Effector memory CD4-positive, alpha-beta T cell (primary cell): ENCODE data around the gene SERPIND1.
"Not testable (repeated sequence)": the region's sequence is repeated elsewhere in the genome, so short reads cannot be mapped to it uniquely, and the experiment has no call there.

ENCODE experiments used
- DNase-seq, 3 donors: peaks; one replicate each; pipeline ENCODE4 v3.0.0-alpha.2; 2020
- H3K27ac ChIP-seq: 2 replicates; pipeline ENCODE4 v1.7.0; 2013; ENCODE audit warnings: mild to moderate bottlenecking, low read length, moderate library complexity; ENCODE audit not compliant: insufficient read depth, poor library complexity, severe bottlenecking
- H3K27me3 ChIP-seq: replicated peaks from 2 replicates; pipeline ENCODE4 v1.7.0; 2013; ENCODE audit warnings: mild to moderate bottlenecking, low read length; ENCODE audit not compliant: insufficient read depth, control insufficient read depth, poor library complexity, severe bottlenecking
- H3K36me3 ChIP-seq: 2 replicates; pipeline ENCODE4 v1.7.0; 2013; ENCODE audit warnings: mild to moderate bottlenecking, low read length, moderate library complexity; ENCODE audit not compliant: control insufficient read depth, insufficient read depth
- H3K4me1 ChIP-seq: 2 replicates; pipeline ENCODE4 v1.7.0; 2013; ENCODE audit warnings: low read length, mild to moderate bottlenecking; ENCODE audit not compliant: control insufficient read depth, insufficient read depth, poor library complexity, severe bottlenecking
- H3K4me3 ChIP-seq: 2 replicates; pipeline ENCODE4 v1.7.0; 2013; ENCODE audit warnings: low read length, low read depth, mild to moderate bottlenecking; ENCODE audit not compliant: insufficient read depth, poor library complexity, severe bottlenecking
- H3K9me3 ChIP-seq: 2 replicates; pipeline ENCODE4 v1.7.0; 2013; ENCODE audit warnings: mild to moderate bottlenecking, low read length, moderate library complexity; ENCODE audit not compliant: control insufficient read depth

SERPIND1 gene

GRCh38 chr22:20814221-20814808 is 40.4 kb downstream of the SERPIND1 start:
- Histone ChIP-seq H3K4me3 (no peak overlapping the region), H3K27ac (no peak overlapping the region), H3K36me3 (peaks cover 61% of the 10 kb centered on the region), H3K4me1 (no peaks in the 10 kb centered on the region), H3K9me3 (no peaks in the 10 kb centered on the region), H3K27me3 (no peaks in the 10 kb centered on the region)
- no peak for DNase-seq

DNA sequence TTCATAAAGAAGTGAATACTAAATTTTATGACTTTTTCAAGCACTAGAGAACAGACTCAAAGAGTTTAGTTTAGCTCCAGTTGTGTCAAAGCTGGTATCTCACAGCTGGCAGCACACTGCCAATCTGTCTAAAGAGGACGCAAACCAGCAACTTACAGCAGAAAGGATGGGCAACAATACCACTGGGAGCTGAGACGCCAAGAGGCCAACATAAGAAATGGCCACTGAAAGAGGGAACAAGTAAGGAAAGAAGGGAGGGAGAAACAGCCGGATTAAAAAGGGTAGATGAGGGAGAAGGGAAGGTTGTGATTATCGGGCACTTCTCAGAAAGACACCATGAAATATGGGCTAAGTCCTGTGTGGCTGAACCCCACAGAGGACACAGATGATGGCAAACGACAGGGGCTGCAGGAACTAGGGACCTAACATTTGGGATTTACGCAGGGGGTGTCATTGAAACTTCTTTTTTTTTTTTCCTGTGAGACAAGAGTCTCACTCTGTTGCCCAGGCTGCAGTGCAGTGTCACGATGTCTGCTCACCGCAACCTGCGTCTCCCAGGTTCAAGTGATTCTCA is 41.7 kb downstream of the SERPIND1 start:
- H3K36me3 ChIP-seq, result peaks cover 63% of the 10 kb centered on the region

GRCh38 chr22:20816559-20816958 is 42.6 kb downstream of the SERPIND1 start:
- DNase-seq, result no peak
- no peaks in the 10 kb centered on the region for H3K9me3 ChIP-seq
- H3K27me3 ChIP-seq, result no peaks in the 10 kb centered on the region
- H3K27ac ChIP-seq, result no peak overlapping the region
- H3K4me1 ChIP-seq, result no peaks in the 10 kb centered on the region
- no peak overlapping the region for H3K4me3 ChIP-seq
- peaks cover 62% of the 10 kb centered on the region for H3K36me3 ChIP-seq

More for the DNA sequence above, 41.7 kb downstream of the SERPIND1 start:
- H3K4me3 ChIP-seq, result no peak overlapping the region
- no peaks in the 10 kb centered on the region for H3K9me3 ChIP-seq
- DNase-seq, result no peak
- H3K27me3 ChIP-seq, result no peaks in the 10 kb centered on the region
- H3K27ac ChIP-seq, result no peak overlapping the region
- no peaks in the 10 kb centered on the region for H3K4me1 ChIP-seq

GRCh38 chr22:20818471-20818870 is 44.6 kb downstream of the SERPIND1 start:
- Histone ChIP-seq H3K27me3 (no peaks in the 10 kb centered on the region), H3K4me1 (no peaks in the 10 kb centered on the region), H3K27ac (no peak overlapping the region), H3K36me3 (peaks cover 49% of the 10 kb centered on the region), H3K9me3 (no peaks in the 10 kb centered on the region), H3K4me3 (no peak overlapping the region)
- no peak for DNase-seq

- no peaks in the 10 kb centered on the region for H3K4me1 ChIP-seq
- peaks cover 49% of the 10 kb centered on the region for H3K36me3 ChIP-seq
- H3K4me3 ChIP-seq, result no peak overlapping the region
- no peak for DNase-seq
- no peaks in the 10 kb centered on the region for H3K27me3 ChIP-seq
- H3K9me3 ChIP-seq, result no peaks in the 10 kb centered on the region
- no peak overlapping the region for H3K27ac ChIP-seq
These were observed 45.6 kb downstream of the SERPIND1 start for GRCh38 chr22:20819471-20819870.

- H3K4me3 ChIP-seq, H3K9me3 ChIP-seq, H3K27ac ChIP-seq, DNase-seq, H3K4me1 ChIP-seq, H3K27me3 ChIP-seq: not testable (repeated sequence)
- H3K36me3 ChIP-seq, result peaks cover 49% of the 10 kb centered on the region
These were observed 47.9 kb downstream of the SERPIND1 start for GRCh38 chr22:20821717-20822239.

DNA sequence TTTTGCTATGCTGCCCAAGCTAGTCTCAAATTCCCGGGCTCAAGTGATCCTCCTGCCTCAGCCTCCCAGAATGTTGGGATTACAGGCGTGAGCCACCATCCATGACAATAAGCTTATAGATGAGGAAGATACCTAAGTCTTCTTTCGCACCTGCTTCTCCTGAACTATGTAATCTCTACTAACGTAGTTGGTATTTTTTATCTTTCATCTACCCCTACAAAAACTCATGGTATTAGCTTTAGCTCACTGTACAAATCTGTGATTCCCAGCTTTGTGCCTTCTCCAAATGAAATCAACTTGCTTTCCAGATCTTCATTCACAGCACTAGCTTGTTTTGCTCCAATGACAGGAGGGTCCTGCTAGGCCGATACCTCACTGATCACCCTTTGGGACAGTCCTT is 48.3 kb downstream of the SERPIND1 start:
- peaks cover 44% of the 10 kb centered on the region for H3K36me3 ChIP-seq
- no peaks in the 10 kb centered on the region for H3K4me1 ChIP-seq

GRCh38 chr22:20823264-20823663 is 49.4 kb downstream of the SERPIND1 start:
- Histone ChIP-seq H3K36me3 (peaks cover 43% of the 10 kb centered on the region), H3K9me3 (no peaks in the 10 kb centered on the region), H3K27me3 (no peaks in the 10 kb centered on the region), H3K27ac (no peak overlapping the region), H3K4me1 (no peaks in the 10 kb centered on the region), H3K4me3 (no peak overlapping the region)
- no peak for DNase-seq

More for the DNA sequence above, 48.3 kb downstream of the SERPIND1 start:
- H3K9me3 ChIP-seq, result no peaks in the 10 kb centered on the region
- H3K27ac ChIP-seq, result no peak overlapping the region
- no peak for DNase-seq
- no peaks in the 10 kb centered on the region for H3K27me3 ChIP-seq
- no peak overlapping the region for H3K4me3 ChIP-seq

DNA sequence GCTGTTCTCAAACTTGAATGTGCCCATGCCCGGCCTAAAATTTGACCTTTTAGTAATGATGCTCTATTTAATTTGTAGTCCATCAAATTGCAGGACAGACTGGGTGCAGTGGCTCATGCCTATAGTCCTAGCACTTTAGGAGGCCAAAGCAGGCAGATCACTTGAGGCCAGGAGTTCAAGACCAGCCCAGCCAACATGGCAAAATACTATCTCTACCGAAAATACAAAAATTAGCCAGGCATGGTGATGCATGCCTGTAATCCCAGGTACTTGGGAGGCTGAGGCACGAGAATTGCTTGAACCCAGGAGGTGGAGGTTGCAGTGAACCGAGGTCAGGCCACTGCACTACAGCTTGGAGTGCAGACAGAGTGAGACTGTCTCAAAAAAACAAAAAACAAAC is 51.3 kb downstream of the SERPIND1 start:
- not testable (repeated sequence) for H3K27me3 ChIP-seq, H3K4me3 ChIP-seq, H3K27ac ChIP-seq, DNase-seq, H3K9me3 ChIP-seq, H3K4me1 ChIP-seq
- peaks cover 30% of the 10 kb centered on the region for H3K36me3 ChIP-seq

DNA sequence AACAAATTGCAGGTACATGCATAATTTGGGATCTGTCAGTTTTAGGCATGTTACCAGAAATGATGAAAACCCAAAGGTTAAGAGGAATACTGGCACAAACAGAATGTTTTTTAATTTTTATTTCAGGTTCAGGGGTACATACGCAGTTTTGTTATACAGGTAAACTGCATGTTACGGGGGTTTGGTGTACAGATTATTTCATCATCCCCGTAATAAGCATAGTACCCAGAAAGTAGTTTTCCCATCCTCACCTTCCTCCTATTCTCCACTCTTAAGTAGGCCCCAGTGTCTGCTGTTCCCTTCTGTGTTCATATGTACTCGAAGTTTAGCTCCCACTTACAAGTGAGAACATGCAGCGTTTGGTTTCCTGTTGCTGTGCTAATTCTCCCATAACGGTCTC is 51.7 kb downstream of the SERPIND1 start:
- no peak for DNase-seq
- Histone ChIP-seq H3K4me1 (no peaks in the 10 kb centered on the region), H3K36me3 (peaks cover 26% of the 10 kb centered on the region), H3K27me3 (no peaks in the 10 kb centered on the region), H3K9me3 (no peaks in the 10 kb centered on the region), H3K27ac (no peak overlapping the region), H3K4me3 (no peak overlapping the region)
